A673 (cell line): ENCODE results near the gene SLC15A4. TPM values are rescaled to one million over a fixed set of nuclear protein-coding genes. Genes with fewer than 3 reads are reported as not detected.

Experiments used
- BruUV-seq: library from RNA; stranded (reverse); fragments of 400-500 nt; replicated peaks from 2 replicates; lab custom pipeline; 2021; lab: Mats Ljungman, UMichigan
- CTCF ChIA-PET: fragments of 300-600 bp; sonication (Branson Sonifier 250); formaldehyde crosslinking; loops from one replicate; lab custom pipeline; 2022; ENCODE audit warnings: antibody characterized with exemption; lab: Charles Lee
- POLR2A ChIA-PET: fragments of 300-600 bp; sonication (Branson Sonifier 250); formaldehyde crosslinking; loops from one replicate; lab custom pipeline; 2022; ENCODE audit warnings: antibody characterized with exemption; ENCODE audit not compliant: low non-redundant PET; lab: Charles Lee
- DNase-seq: peaks from one replicate; pipeline ENCODE4 v3.0.0-alpha.2; 2015; ENCODE audit warnings: low spot score
- H3K27ac ChIP-seq: fragments of 200-600 bp; sonication (generic); 2 replicates; pipeline ENCODE4 v1.5.1; 2016; ENCODE audit warnings: mixed run types, low read depth, mild to moderate bottlenecking, mixed read lengths, antibody characterized with exemption, low read length; ENCODE audit not compliant: poor library complexity, severe bottlenecking
- H3K27me3 ChIP-seq: fragments of 200-600 bp; sonication (generic); replicated peaks from 2 replicates; pipeline ENCODE4 v1.6.1; 2017; ENCODE audit warnings: mixed run types, low read depth, mild to moderate bottlenecking, mixed read lengths, antibody characterized with exemption, low read length; ENCODE audit not compliant: insufficient read depth, poor library complexity
- H3K36me3 ChIP-seq: fragments of 200-600 bp; sonication (generic); 2 replicates; pipeline ENCODE4 v1.6.1; 2016; ENCODE audit warnings: mixed run types, mild to moderate bottlenecking, mixed read lengths, antibody characterized with exemption, low read length; ENCODE audit not compliant: insufficient read depth, poor library complexity, severe bottlenecking
- H3K4me1 ChIP-seq: fragments of 200-600 bp; sonication (generic); 2 replicates; pipeline ENCODE4 v1.6.1; 2017; ENCODE audit warnings: mixed run types, mild to moderate bottlenecking, mixed read lengths, antibody characterized with exemption, low read length; ENCODE audit not compliant: insufficient read depth, poor library complexity, severe bottlenecking
- H3K4me3 ChIP-seq: fragments of 200-600 bp; sonication (generic); 2 replicates; pipeline ENCODE4 v1.5.1; 2016; ENCODE audit warnings: low read depth, mixed run types, mild to moderate bottlenecking, mixed read lengths, low read length; ENCODE audit not compliant: poor library complexity, severe bottlenecking
- H3K9me3 ChIP-seq: fragments of 200-600 bp; sonication (generic); 2 replicates; pipeline ENCODE4 v1.6.1; 2016; ENCODE audit warnings: mixed run types, low read depth, mild to moderate bottlenecking, mixed read lengths, antibody characterized with exemption, low read length; ENCODE audit not compliant: poor library complexity, severe bottlenecking
- EZH2 ChIP-seq: fragments of 200-600 bp; sonication (generic); IDR thresholded peaks from 2 replicates; pipeline ENCODE4 v1.6.1; 2017; ENCODE audit warnings: borderline replicate concordance, low read depth, mild to moderate bottlenecking, mixed read lengths, antibody characterized with exemption, low read length; ENCODE audit not compliant: poor library complexity, severe bottlenecking
- intact Hi-C: fragments of 100-400 bp; cut with micrococcal nuclease; formaldehyde crosslinking; loops from one replicate; pipeline ENCODE4 v1.10.0; 2022; ENCODE audit not compliant: unreplicated experiment
- total RNA-seq: library from RNA; stranded (reverse); gene quantifications from 2 replicates; pipeline ENCODE4 v1.2.3, GENCODE V29; 2021
- TF ChIP-seq, protein P1 (sequence below): fragments of 300-800, 200-600 bp; sonication (generic); conservative IDR thresholded peaks from 2 replicates; pipeline ENCODE4 v1.5.1; 2017; ENCODE audit warnings: low read depth, mild to moderate bottlenecking, antibody characterized with exemption, low read length, moderate library complexity, mixed read lengths

SLC15A4 gene
- total RNA-seq, 1 experiment from 2014 or later = 20.3 TPM

DNA sequence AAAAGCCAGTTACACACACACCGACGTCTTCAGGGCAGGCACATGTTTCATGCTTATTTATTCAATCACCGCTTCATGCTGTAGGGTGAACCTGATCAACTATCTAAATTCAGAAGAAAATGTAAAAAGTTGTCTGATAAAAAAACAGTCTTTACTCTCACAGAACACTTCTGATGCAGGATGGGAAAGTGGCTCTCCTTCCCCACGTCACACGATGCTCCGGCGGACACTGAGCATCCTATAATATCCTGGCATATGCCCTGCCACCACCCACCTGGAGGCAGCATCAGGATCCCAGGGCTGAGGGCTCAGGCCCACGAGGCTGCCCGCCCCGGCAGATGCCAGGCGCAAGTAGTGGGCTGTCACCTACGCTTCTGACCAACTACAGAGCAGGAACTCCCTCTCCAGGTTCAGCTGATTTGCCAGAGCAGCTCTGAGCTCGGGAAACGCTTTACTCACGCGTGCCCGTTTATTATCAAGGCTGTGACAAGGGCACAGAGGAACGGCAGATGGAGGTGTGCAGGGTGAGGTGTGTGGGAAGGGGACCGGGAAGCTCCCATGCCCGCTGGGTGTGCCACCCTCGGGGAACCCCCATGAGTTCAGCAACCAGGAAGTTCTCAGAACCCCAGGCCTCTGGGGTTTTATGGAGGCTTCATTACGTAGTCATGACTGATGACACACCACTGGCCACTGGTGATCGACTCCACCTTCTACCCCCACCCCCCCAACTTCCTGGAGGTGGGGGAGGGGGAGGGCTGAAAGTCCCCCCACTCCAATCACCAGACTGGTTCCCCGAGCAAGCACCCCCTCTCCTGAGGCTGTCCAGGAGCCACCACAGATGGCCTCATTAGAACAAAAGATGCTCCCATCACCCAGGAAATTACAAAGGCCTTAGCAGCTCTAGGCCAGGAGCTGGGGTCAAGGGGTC lies 32.1 kb downstream of the SLC15A4 start:
- Histone ChIP-seq H3K27ac (no peak overlapping the region), H3K27me3 (no peaks in the 10 kb centered on the region), H3K36me3 (peaks cover 35% of the 10 kb centered on the region), H3K4me1 (peaks cover 8% of the 10 kb centered on the region), H3K9me3 (no peaks in the 10 kb centered on the region), H3K4me3 (no peak overlapping the region)
- BruUV-seq = no TSS peak
- intact Hi-C loops = no loop called here
- no peak for TF ChIP-seq EZH2
- TF ChIP-seq, protein P1, sequence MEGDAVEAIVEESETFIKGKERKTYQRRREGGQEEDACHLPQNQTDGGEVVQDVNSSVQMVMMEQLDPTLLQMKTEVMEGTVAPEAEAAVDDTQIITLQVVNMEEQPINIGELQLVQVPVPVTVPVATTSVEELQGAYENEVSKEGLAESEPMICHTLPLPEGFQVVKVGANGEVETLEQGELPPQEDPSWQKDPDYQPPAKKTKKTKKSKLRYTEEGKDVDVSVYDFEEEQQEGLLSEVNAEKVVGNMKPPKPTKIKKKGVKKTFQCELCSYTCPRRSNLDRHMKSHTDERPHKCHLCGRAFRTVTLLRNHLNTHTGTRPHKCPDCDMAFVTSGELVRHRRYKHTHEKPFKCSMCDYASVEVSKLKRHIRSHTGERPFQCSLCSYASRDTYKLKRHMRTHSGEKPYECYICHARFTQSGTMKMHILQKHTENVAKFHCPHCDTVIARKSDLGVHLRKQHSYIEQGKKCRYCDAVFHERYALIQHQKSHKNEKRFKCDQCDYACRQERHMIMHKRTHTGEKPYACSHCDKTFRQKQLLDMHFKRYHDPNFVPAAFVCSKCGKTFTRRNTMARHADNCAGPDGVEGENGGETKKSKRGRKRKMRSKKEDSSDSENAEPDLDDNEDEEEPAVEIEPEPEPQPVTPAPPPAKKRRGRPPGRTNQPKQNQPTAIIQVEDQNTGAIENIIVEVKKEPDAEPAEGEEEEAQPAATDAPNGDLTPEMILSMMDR = no peak
- CTCF ChIA-PET = no interaction called here
- DNase-seq = no peak
- POLR2A ChIA-PET = no interaction called here

DNA sequence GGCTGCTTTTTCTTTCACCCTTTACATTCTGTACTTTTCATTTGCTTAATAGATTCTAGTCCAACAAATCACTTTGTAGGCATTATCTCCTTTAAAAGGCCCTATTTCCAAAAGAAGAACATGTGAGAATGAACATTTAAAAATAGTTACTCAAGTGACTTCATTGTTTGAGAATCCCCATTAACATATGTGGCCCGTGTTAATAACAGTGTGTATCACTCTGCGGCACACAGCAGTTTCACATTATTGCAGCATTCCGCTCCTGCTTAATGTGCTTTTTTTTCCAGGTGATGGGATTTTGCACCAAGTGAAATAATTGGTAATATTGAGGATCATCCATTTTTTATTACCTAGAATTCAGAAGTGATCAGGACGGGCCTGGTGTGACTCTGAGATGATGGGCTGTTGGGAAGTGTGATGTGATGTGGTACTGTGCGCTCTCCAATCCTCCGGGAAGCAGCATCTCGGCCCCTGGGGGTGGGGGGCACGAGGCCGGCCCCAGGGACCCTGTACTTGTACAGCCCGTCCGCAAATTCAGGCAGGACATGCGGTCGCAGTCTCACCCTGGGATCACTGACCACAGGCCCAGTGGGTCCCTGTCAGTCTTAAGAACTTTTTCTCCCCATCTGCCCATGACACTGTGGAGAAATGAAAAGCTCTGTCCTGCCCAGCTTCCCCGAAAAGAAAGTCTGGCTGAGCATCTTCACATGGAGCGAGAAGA lies 32.9 kb downstream of the SLC15A4 start:
- no peak for DNase-seq
- peaks cover 30% of the 10 kb centered on the region for H3K36me3 ChIP-seq
- intact Hi-C loops = no loop called here
- ChIA-PET CTCF (no interaction called here), POLR2A (no interaction called here)
- no peaks in the 10 kb centered on the region for H3K27me3 ChIP-seq
- no peak overlapping the region for H3K27ac ChIP-seq
- no peak for TF ChIP-seq EZH2
- TF ChIP-seq, protein P1 = no peak
- H3K4me3 ChIP-seq = no peak overlapping the region
- no peaks in the 10 kb centered on the region for H3K4me1 ChIP-seq
- H3K9me3 ChIP-seq = no peaks in the 10 kb centered on the region
- BruUV-seq = no TSS peak

DNA sequence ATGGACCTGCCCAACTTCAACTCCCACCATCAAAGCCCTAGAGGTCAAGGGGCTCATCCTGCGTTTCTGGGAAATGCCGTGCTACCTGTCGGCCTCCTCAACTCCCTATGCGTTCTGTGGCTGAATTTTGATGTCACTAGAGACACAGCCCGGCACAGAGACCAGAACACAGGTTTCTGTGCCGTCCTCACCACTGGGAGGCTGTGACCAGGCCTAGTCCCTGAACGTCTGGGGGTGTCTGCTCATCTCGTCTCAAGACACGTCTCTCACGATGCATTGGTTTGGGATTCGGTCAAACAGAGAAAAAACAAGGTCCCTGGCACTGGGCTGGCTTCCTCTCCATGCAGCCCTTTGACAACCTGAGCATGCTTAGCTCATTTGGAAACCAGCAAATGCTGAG lies 33.5 kb downstream of the SLC15A4 start:
- no peaks in the 10 kb centered on the region for H3K27me3 ChIP-seq
- H3K4me1 ChIP-seq = no peaks in the 10 kb centered on the region
- H3K27ac ChIP-seq = no peak overlapping the region
- no peak for DNase-seq
- TF ChIP-seq EZH2 = no peak
- TF ChIP-seq, protein P1 = no peak
- peaks cover 24% of the 10 kb centered on the region for H3K36me3 ChIP-seq
- ChIA-PET CTCF (no interaction called here), POLR2A (no interaction called here)
- intact Hi-C loops = no loop called here
- H3K9me3 ChIP-seq = no peaks in the 10 kb centered on the region
- H3K4me3 ChIP-seq = no peak overlapping the region
- BruUV-seq = no TSS peak
